Omental fat pad (tissue), 4 donors: ENCODE results near the gene THAP11. TPM values are rescaled to one million over a fixed set of nuclear protein-coding genes. Genes with fewer than 3 reads are reported as not detected.

Experiments
- ATAC-seq: fragments of 150-250 bp; one replicate; pipeline ENCODE4 v1.9.1; 2016; ENCODE audit warnings: mild to moderate bottlenecking, moderate library complexity; ENCODE audit not compliant: low FRiP score
- DNase-seq: peaks from one replicate; pipeline ENCODE4 v3.0.0-alpha.2; 2019; ENCODE audit warnings: low spot score
- CTCF ChIP-seq, 3 donors: fragments of 450-650 bp; IDR thresholded peaks; one replicate each; pipeline ENCODE4 v1.5.1; 2016 to 2017; ENCODE audit warnings: antibody characterized with exemption in 3 of 3, mild to moderate bottlenecking in 3 of 3, moderate library complexity in 2 of 3
- total RNA-seq, 4 donors: library from RNA; depleted of rRNA; stranded (reverse); fragments of >200 nt; gene quantifications; one replicate each; pipeline ENCODE4 v1.1.0, GENCODE V29; 2016

The THAP11 gene
- total RNA-seq, 4 donors from 2014 or later, result 37.4 to 61.6 (median 48.3) TPM

GRCh38 chr16:67878232-67878631 lies 36.1 kb downstream of the THAP11 start:
- no peak for TF ChIP-seq CTCF (IDR thresholded peaks at IDR 0.05)
- no peak for ATAC-seq
- no peak for DNase-seq

GRCh38 chr16:67878846-67879245 lies 36.7 kb downstream of the THAP11 start:
- ATAC-seq, result no peak
- TF ChIP-seq CTCF (IDR thresholded peaks at IDR 0.05), result no peak
- no peak for DNase-seq

- ATAC-seq, result no peak
- no peak for DNase-seq
- TF ChIP-seq CTCF (IDR thresholded peaks at IDR 0.05), result no peak
These were observed 37.3 kb downstream of the THAP11 start for GRCh38 chr16:67879462-67879861.

- ATAC-seq (no peak), DNase-seq (no peak)
- TF ChIP-seq CTCF (IDR thresholded peaks at IDR 0.05), result no peak
These were observed 37.8 kb downstream of the THAP11 start for GRCh38 chr16:67879936-67880335.

GRCh38 chr16:67880584-67880983 lies 38.5 kb downstream of the THAP11 start:
- TF ChIP-seq CTCF (IDR thresholded peaks at IDR 0.05), result no peak
- no peak for ATAC-seq

GRCh38 chr16:67881621-67882161 lies 39.6 kb downstream of the THAP11 start:
- no peak for TF ChIP-seq CTCF (IDR thresholded peaks at IDR 0.05)
- DNase-seq, result no peak

More at GRCh38 chr16:67880584-67880983, 38.5 kb downstream of the THAP11 start:
- DNase-seq, result no peak

GRCh38 chr16:67882374-67883145 lies 40.4 kb downstream of the THAP11 start:
- DNase-seq (no peak), ATAC-seq (no peak)
- no peak for TF ChIP-seq CTCF (IDR thresholded peaks at IDR 0.05)

More at GRCh38 chr16:67881621-67882161, 39.6 kb downstream of the THAP11 start:
- no peak for ATAC-seq
